ENCODE data around the gene FETUB. TPM values are rescaled to one million over a fixed set of nuclear protein-coding genes. Genes with fewer than 3 reads are reported as not detected.

The FETUB gene
- total and polyA plus RNA-seq, 2 of the 4 experiments (the other 2 are of a cell fraction), result not detected

DNA sequence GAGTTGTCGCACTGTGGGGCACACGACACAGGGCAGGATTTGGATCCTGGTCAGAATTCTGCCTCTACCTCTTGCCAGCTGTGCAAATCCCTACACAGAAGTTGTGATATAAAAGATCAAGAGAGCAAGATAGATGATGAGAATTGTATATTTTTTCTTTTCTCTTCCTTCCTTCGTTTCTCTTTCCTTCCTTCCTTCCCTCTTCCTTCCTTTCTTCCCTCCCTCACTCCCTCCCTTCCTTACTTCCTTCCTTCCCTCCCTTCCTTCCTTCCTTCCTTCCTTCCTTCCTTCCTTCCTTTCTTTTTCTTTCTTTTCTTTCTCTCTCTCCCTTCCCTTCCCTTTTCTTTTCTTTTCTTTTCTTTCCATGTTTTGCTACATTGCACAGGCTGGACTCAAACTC lies 39.3 kb upstream of the FETUB start:
- no TSS peak for BruUV-seq (replicated peaks)
- ATAC-seq (ENCODE audit: low read depth) (no peak), DNase-seq (no peak)
- in situ Hi-C loops (cut with MboI; ENCODE audit: low sequenced_read_pairs) (no loop called here), dilution Hi-C loops (cut with HindIII; ENCODE audit: low sequenced_read_pairs, unreplicated experiment) (no loop called here), intact Hi-C loops (cut with micrococcal nuclease) (no loop called here)
- H4K20me1 ChIP-seq (ENCODE audit: insufficient read depth, low read length), result no peaks in the 10 kb centered on the region
- ChIA-PET POLR2A (ENCODE audit: unreplicated experiment) (no interaction called here), CTCF (interaction anchor here (1.4 to 1.7 kb wide), 2 partner anchors 14 to 16 kb away, joined by 4 to 7 read pairs; no protein-coding TSS in a partner anchor)
- no peaks in the 10 kb centered on the region for H3K36me3 ChIP-seq (ENCODE audit: control insufficient read depth, insufficient read depth, low read length)
- H3K4me3 ChIP-seq (ENCODE audit: insufficient read depth, low read depth, low read length), result no peak overlapping the region
- H2BK120ac ChIP-seq (ENCODE audit: low read depth, low read length), result no peak overlapping the region
- H3K4me2 ChIP-seq (ENCODE audit: low read depth, low read length), result no peak overlapping the region
- peaks cover 9% of the 10 kb centered on the region for H3K27me3 ChIP-seq (ENCODE audit: control insufficient read depth, insufficient read depth, low read length)
- H3K14ac ChIP-seq (replicated peaks; ENCODE audit: low read depth, low read length), result no peak overlapping the region
- no peaks in the 10 kb centered on the region for H3K9me3 ChIP-seq (ENCODE audit: control insufficient read depth, insufficient read depth, low read length)
- no peak overlapping the region for H3K18ac ChIP-seq (ENCODE audit: low read depth, low read length)
- H3K56ac ChIP-seq (ENCODE audit: extremely low read depth, insufficient read depth, low read length), result no peak overlapping the region
- H4K5ac ChIP-seq (ENCODE audit: low read depth, low read length), result no peak overlapping the region
- H3K4ac ChIP-seq (ENCODE audit: low read depth, low read length), result no peak overlapping the region
- no peaks in the 10 kb centered on the region for H3K9me1 ChIP-seq (ENCODE audit: insufficient read depth, low read length)
- no peaks in the 10 kb centered on the region for H3K79me1 ChIP-seq (ENCODE audit: low read depth in 1 of 2, low read length in 2 of 2)
- H2AK5ac ChIP-seq (ENCODE audit: low read depth, low read length), result no peak overlapping the region
- H2AFZ ChIP-seq (replicated peaks; ENCODE audit: low read length, poor library complexity), result no peak overlapping the region
- H2BK15ac ChIP-seq (ENCODE audit: low read depth, low read length), result no peak overlapping the region
- H4K91ac ChIP-seq (ENCODE audit: insufficient read depth, low read depth, low read length), result no peak overlapping the region
- H4K8ac ChIP-seq (ENCODE audit: low read depth in 2 of 2, low read length in 2 of 2), result no peak overlapping the region
- H2BK5ac ChIP-seq (ENCODE audit: low read depth, low read length, poor library complexity, severe bottlenecking), result no peak overlapping the region
- no peaks in the 10 kb centered on the region for H3K4me1 ChIP-seq (ENCODE audit: control insufficient read depth, insufficient read depth, low read length)
- WGBS, 2 experiments (ENCODE audit: extremely low coverage in 2 of 2, insufficient read length in 1 of 2), result no CpG with 5 or more reads among the region's 3 CpGs
- no peak overlapping the region for H3K9ac ChIP-seq (ENCODE audit: low read depth, low read length)
- no peak overlapping the region for H3K23ac ChIP-seq (ENCODE audit: low read depth, low read length)
- no peak overlapping the region for H2BK20ac ChIP-seq (ENCODE audit: low read depth, low read length)
- no peak overlapping the region for H2AK9ac ChIP-seq (replicated peaks; ENCODE audit: low read depth, low read length, poor library complexity)
- H3K27ac ChIP-seq (ENCODE audit: insufficient read depth, low read length), result no peak overlapping the region
- TF ChIP-seq MAZ (IDR thresholded peaks at IDR 0.05; ENCODE audit: borderline replicate concordance, low read depth, low read length), result no peak
- TF ChIP-seq POLR2A (IDR thresholded peaks at IDR 0.05; ENCODE audit: low read depth, low read length), result no peak
- no peak for TF ChIP-seq CEBPB (IDR thresholded peaks at IDR 0.05; ENCODE audit: low read depth, low read length)
- no peak for TF ChIP-seq NFE2L2 (IDR thresholded peaks at IDR 0.05; ENCODE audit: low read depth, low read length)

Measured in IMR-90 (cell line).